ENCODE measurements around the gene PRKCG. TPM values are rescaled to one million over a fixed set of nuclear protein-coding genes. Genes with fewer than 3 reads are reported as not detected.
A peak's percentile ranks its signal among the peaks of the same experiment; 100 is the strongest.

Gene PRKCG
- total RNA-seq, 1 donor from 2014 or later = 0.51 TPM

- no peak overlapping the region for H3K4me3 Mint-ChIP-seq
- no peaks in the 10 kb centered on the region for H3K27me3 ChIP-seq
- peaks cover 24% of the 10 kb centered on the region for H3K4me1 Mint-ChIP-seq
- no peaks in the 10 kb centered on the region for H3K36me3 Mint-ChIP-seq
- no peak overlapping the region for H2AFZ ChIP-seq (replicated peaks)
- peaks cover 4% of the 10 kb centered on the region for H3K27me3 Mint-ChIP-seq (ENCODE audit: insufficient read depth, low read depth)
- H3K27ac Mint-ChIP-seq = no peak overlapping the region
- no peaks in the 10 kb centered on the region for H3K9me3 ChIP-seq (ENCODE audit: low read depth)
- no peaks in the 10 kb centered on the region for H3K36me3 ChIP-seq
- H3K27ac ChIP-seq = no peak overlapping the region
- peaks cover 17% of the 10 kb centered on the region for H3K4me1 ChIP-seq
- H3F3A ChIP-seq (ENCODE audit: low read depth) = peaks cover 20% of the 10 kb centered on the region
- no peak overlapping the region for H3K9ac ChIP-seq
- TF ChIP-seq EZH2 (IDR thresholded peaks at IDR 0.05) (no peak), EZH2phosphoT487 (IDR thresholded peaks at IDR 0.05) (no peak), CTCF (IDR thresholded peaks at IDR 0.05) (no peak)
- H3K4me3 ChIP-seq = no peak overlapping the region
- no peaks in the 10 kb centered on the region for H3K79me2 ChIP-seq (ENCODE audit: low read depth)
- no peak for DNase-seq (ENCODE audit: low spot score)
- H4K20me1 ChIP-seq (ENCODE audit: low read depth) = no peaks in the 10 kb centered on the region
- no peaks in the 10 kb centered on the region for H3K9me3 Mint-ChIP-seq
- H3K4me2 ChIP-seq = no peak overlapping the region
Measured at GRCh38 chr19:53853707-53854106, 28.3 kb upstream of the PRKCG start.

- Mint-ChIP-seq H3K4me3 (no peak overlapping the region), H3K4me1 (peaks cover 24% of the 10 kb centered on the region), H3K27me3 (ENCODE audit: insufficient read depth, low read depth) (peaks cover 10% of the 10 kb centered on the region), H3K36me3 (no peaks in the 10 kb centered on the region), H3K27ac (no peak overlapping the region), H3K9me3 (no peaks in the 10 kb centered on the region)
- H3F3A ChIP-seq (ENCODE audit: low read depth) = peaks cover 23% of the 10 kb centered on the region
- H2AFZ ChIP-seq (replicated peaks) = no peak overlapping the region
- H3K9me3 ChIP-seq (ENCODE audit: low read depth) = no peaks in the 10 kb centered on the region
- H3K9ac ChIP-seq = no peak overlapping the region
- TF ChIP-seq EZH2phosphoT487 (IDR thresholded peaks at IDR 0.05) (no peak), CTCF (IDR thresholded peaks at IDR 0.05) (no peak), EZH2 (IDR thresholded peaks at IDR 0.05) (no peak)
- H3K4me1 ChIP-seq = peaks cover 8% of the 10 kb centered on the region
- no peak overlapping the region for H3K27ac ChIP-seq
- H3K4me2 ChIP-seq = no peak overlapping the region
- H3K79me2 ChIP-seq (ENCODE audit: low read depth) = peaks cover 8% of the 10 kb centered on the region
- no peaks in the 10 kb centered on the region for H3K36me3 ChIP-seq
- peaks cover 9% of the 10 kb centered on the region for H4K20me1 ChIP-seq (ENCODE audit: low read depth)
- DNase-seq (ENCODE audit: low spot score) = no peak
- no peaks in the 10 kb centered on the region for H3K27me3 ChIP-seq
- H3K4me3 ChIP-seq = no peak overlapping the region
Measured at GRCh38 chr19:53864308-53864836, 17.6 kb upstream of the PRKCG start.

- Mint-ChIP-seq H3K36me3 (peaks cover under 1% of the 10 kb centered on the region), H3K27me3 (ENCODE audit: insufficient read depth, low read depth) (peaks cover 10% of the 10 kb centered on the region), H3K4me1 (peaks cover 26% of the 10 kb centered on the region), H3K9me3 (no peaks in the 10 kb centered on the region), H3K4me3 (peak overlapping the region; percentile 90), H3K27ac (peak overlapping the region; percentile 99)
- peak; percentile 37 for DNase-seq (ENCODE audit: low spot score)
- Histone ChIP-seq H4K20me1 (ENCODE audit: low read depth) (peaks cover 11% of the 10 kb centered on the region), H3K4me1 (peaks cover 10% of the 10 kb centered on the region), H3F3A (ENCODE audit: low read depth) (peaks cover 30% of the 10 kb centered on the region), H3K36me3 (no peaks in the 10 kb centered on the region), H3K9ac (no peak overlapping the region), H2AFZ (replicated peaks) (peak overlapping the region; percentile 73), H3K4me3 (peak overlapping the region; percentile 66), H3K79me2 (ENCODE audit: low read depth) (peaks cover 10% of the 10 kb centered on the region), H3K9me3 (ENCODE audit: low read depth) (no peaks in the 10 kb centered on the region), H3K4me2 (peak overlapping the region; percentile 82), H3K27me3 (no peaks in the 10 kb centered on the region), H3K27ac (no peak overlapping the region)
- TF ChIP-seq CTCF (IDR thresholded peaks at IDR 0.05) = no peak
- TF ChIP-seq EZH2phosphoT487 (IDR thresholded peaks at IDR 0.05) = no peak
- TF ChIP-seq EZH2 (IDR thresholded peaks at IDR 0.05) = no peak
Measured at GRCh38 chr19:53865523-53865917, 16.5 kb upstream of the PRKCG start.
